Left lobe of liver (tissue), 2 donors: ENCODE results near the gene RBKS. TPM values are rescaled to one million over a fixed set of nuclear protein-coding genes. Genes with fewer than 3 reads are reported as not detected.
"Not testable (repeated sequence)": the region's sequence is repeated elsewhere in the genome, so short reads cannot be mapped to it uniquely, and the experiment has no call there.

ENCODE experiments used
- ATAC-seq: fragments of 200-7000 bp; cut with Tn5 transposase; one replicate; pipeline ENCODE4 v1.9.1; 2020; ENCODE audit warnings: mild to moderate bottlenecking, moderate library complexity
- DNase-seq: peaks from one replicate; pipeline ENCODE4 v3.0.0-alpha.2; 2020; ENCODE audit warnings: low spot score
- total RNA-seq: library from RNA; stranded (reverse); gene quantifications from one replicate; pipeline ENCODE4 v1.2.1, GENCODE V29; 2021
- donor health status: DM: no; HTN: no; CAD: no; lungs with moderate emphysema.
- donor health status: DM: no; HTN: yes; CAD: no.

RBKS gene
- total RNA-seq, 1 donor from 2014 or later: 13.3 TPM

- no peak for DNase-seq
- no peak for ATAC-seq
Observed at GRCh38 chr2:27875089-27875881, 14.9 kb downstream of the RBKS start.

- no peak for ATAC-seq
- DNase-seq: no peak
Observed at GRCh38 chr2:27873091-27873490, 17.1 kb downstream of the RBKS start.

- DNase-seq (no peak), ATAC-seq (no peak)
Observed at GRCh38 chr2:27871802-27872201, 18.4 kb downstream of the RBKS start.

- ATAC-seq (no peak), DNase-seq (no peak)
Observed at GRCh38 chr2:27870724-27871123, 19.5 kb downstream of the RBKS start.

GRCh38 chr2:27869763-27870162 is 20.4 kb downstream of the RBKS start:
- DNase-seq (no peak), ATAC-seq (no peak)

GRCh38 chr2:27866237-27866636 is 23.9 kb downstream of the RBKS start:
- no peak for DNase-seq
- no peak for ATAC-seq

GRCh38 chr2:27863955-27864354 is 26.2 kb downstream of the RBKS start:
- not testable (repeated sequence) for DNase-seq, ATAC-seq

GRCh38 chr2:27863146-27863545 is 27.0 kb downstream of the RBKS start:
- no peak for DNase-seq
- no peak for ATAC-seq

- no peak for ATAC-seq
- DNase-seq: no peak
Observed at GRCh38 chr2:27860111-27860510, 30.1 kb downstream of the RBKS start.

GRCh38 chr2:27857417-27858172 is 32.6 kb downstream of the RBKS start:
- no peak for DNase-seq

GRCh38 chr2:27856956-27857355 is 33.2 kb downstream of the RBKS start:
- ATAC-seq: no peak
- no peak for DNase-seq

More at GRCh38 chr2:27857417-27858172, 32.6 kb downstream of the RBKS start:
- no peak for ATAC-seq

GRCh38 chr2:27856386-27856785 is 33.8 kb downstream of the RBKS start:
- ATAC-seq (no peak), DNase-seq (no peak)

GRCh38 chr2:27855476-27855875 is 34.7 kb downstream of the RBKS start:
- ATAC-seq (no peak), DNase-seq (no peak)

GRCh38 chr2:27854229-27854862 is 35.8 kb downstream of the RBKS start:
- DNase-seq: peak; percentile 61
- peak; percentile 94 for ATAC-seq

GRCh38 chr2:27852691-27853090 is 37.5 kb downstream of the RBKS start:
- ATAC-seq: no peak
- no peak for DNase-seq

GRCh38 chr2:27849558-27850205 is 40.5 kb downstream of the RBKS start:
- ATAC-seq (no peak), DNase-seq (no peak)

GRCh38 chr2:27847333-27847732 is 42.9 kb downstream of the RBKS start:
- no peak for DNase-seq
- ATAC-seq: no peak

- no peak for ATAC-seq
- no peak for DNase-seq
Observed at GRCh38 chr2:27844821-27845255, 45.3 kb downstream of the RBKS start.

- no peak for DNase-seq
- ATAC-seq: no peak
Observed at GRCh38 chr2:27843992-27844391, 46.2 kb downstream of the RBKS start.

- no peak for DNase-seq
- no peak for ATAC-seq
Observed at GRCh38 chr2:27842894-27843293, 47.3 kb downstream of the RBKS start.

GRCh38 chr2:27839022-27839618 is 51.1 kb downstream of the RBKS start:
- no peak for DNase-seq
- ATAC-seq: no peak
